ENCODE data around the gene ANKRD63.

ANKRD63 gene

DNA sequence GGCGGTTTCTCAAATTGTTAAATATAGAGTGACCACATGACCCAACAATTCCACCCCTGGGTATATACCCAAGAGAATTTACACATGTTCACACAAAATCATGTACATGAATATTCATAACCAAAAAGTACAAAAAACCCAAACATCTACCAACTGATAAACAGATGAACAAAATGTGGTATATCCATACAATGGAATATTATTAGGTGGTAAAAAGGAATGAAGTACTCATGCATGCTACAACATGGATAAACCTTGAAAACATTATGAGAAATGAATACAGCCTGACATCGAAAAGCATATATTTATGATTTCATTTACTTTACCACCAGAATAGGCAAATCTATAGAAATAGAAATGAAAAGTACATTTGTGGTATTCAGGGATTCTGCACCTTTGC lies 17.5 kb upstream of the ANKRD63 start:
- H3K27me3 ChIP-seq (ENCODE audit: insufficient read depth, insufficient read length), result no peaks in the 10 kb centered on the region
- peaks cover 11% of the 10 kb centered on the region for H3K4me1 ChIP-seq (ENCODE audit: insufficient read depth, insufficient read length)
- no peak overlapping the region for H3K4me3 ChIP-seq (ENCODE audit: insufficient read length, low read depth)

DNA sequence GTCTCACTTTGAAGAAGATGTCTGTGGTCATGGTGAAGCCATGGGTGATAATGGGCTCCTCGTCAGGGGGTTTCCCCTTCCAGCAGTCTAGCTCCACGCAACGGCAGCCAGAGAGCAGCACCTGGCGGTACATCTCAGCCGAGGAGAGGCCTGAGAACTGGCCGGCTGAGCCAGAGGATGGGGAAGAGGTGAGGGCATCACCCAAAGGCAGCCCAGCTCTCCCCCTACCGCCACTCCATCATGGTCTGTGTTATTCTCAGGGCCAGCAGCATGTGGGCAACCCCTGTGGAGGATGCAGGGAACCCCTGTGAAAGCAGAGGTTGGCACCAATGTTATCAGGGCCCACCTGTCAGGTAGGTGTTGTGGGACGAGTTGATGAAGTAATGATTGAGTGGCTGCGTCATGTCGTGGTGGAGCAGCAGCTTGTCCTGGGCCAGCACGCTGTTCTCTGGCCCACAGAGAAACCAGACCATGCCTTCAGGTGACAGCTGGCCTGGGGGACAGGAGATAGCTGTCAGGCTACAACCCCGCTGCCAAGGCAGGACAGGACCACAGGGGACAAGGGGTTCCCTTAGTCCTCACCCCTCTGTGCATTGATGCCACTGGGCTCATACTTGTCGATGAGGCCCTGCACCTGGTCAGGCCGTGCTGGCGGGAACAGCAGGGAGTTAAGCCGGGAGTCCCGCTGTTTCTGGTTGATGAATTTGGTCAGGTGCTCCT lies 15.5 kb upstream of the ANKRD63 start:
- TF ChIP-seq ZNF274 (IDR thresholded peaks at IDR 0.05; ENCODE audit: low read depth, low read length) (no peak), YY1 (IDR thresholded peaks at IDR 0.05; ENCODE audit: insufficient read depth, insufficient read length) (no peak), SUZ12 (IDR thresholded peaks at IDR 0.05; ENCODE audit: extremely low read depth, insufficient read depth, insufficient read length) (no peak)
- no peak overlapping the region for H3K4me3 ChIP-seq (ENCODE audit: insufficient read length, low read depth)
- no peaks in the 10 kb centered on the region for H3K36me3 ChIP-seq (ENCODE audit: insufficient read depth, insufficient read length, low read length)
- H3K27me3 ChIP-seq (ENCODE audit: insufficient read depth, insufficient read length), result peaks cover under 1% of the 10 kb centered on the region
- peaks cover 7% of the 10 kb centered on the region; the same call in 1 of the 2 replicates for H3K9me3 ChIP-seq (ENCODE audit: insufficient read depth, low read length)
- H3K4me1 ChIP-seq (ENCODE audit: insufficient read depth, insufficient read length), result peaks cover 14% of the 10 kb centered on the region
- no peak for DNase-seq (ENCODE audit: low read depth, low spot score)
- no peak overlapping the region for H3K9ac ChIP-seq (ENCODE audit: insufficient read length, low read depth)

More for the DNA sequence above, 17.5 kb upstream of the ANKRD63 start:
- TF ChIP-seq ZNF274 (IDR thresholded peaks at IDR 0.05; ENCODE audit: low read depth, low read length) (no peak), SUZ12 (IDR thresholded peaks at IDR 0.05; ENCODE audit: extremely low read depth, insufficient read depth, insufficient read length) (no peak), YY1 (IDR thresholded peaks at IDR 0.05; ENCODE audit: insufficient read depth, insufficient read length) (no peak)
- no peak for DNase-seq (ENCODE audit: low read depth, low spot score)
- Histone ChIP-seq H3K9me3 (ENCODE audit: insufficient read depth, low read length) (peaks cover 7% of the 10 kb centered on the region; the same call in 1 of the 2 replicates), H3K36me3 (ENCODE audit: insufficient read depth, insufficient read length, low read length) (no peaks in the 10 kb centered on the region), H3K9ac (ENCODE audit: insufficient read length, low read depth) (no peak overlapping the region)

- peaks cover 11% of the 10 kb centered on the region for H3K4me1 ChIP-seq (ENCODE audit: insufficient read depth, insufficient read length)
- H3K9ac ChIP-seq (ENCODE audit: insufficient read length, low read depth), result no peak overlapping the region
- peaks cover 7% of the 10 kb centered on the region; the same call in 1 of the 2 replicates for H3K9me3 ChIP-seq (ENCODE audit: insufficient read depth, low read length)
- TF ChIP-seq YY1 (IDR thresholded peaks at IDR 0.05; ENCODE audit: insufficient read depth, insufficient read length) (no peak), ZNF274 (IDR thresholded peaks at IDR 0.05; ENCODE audit: low read depth, low read length) (no peak), SUZ12 (IDR thresholded peaks at IDR 0.05; ENCODE audit: extremely low read depth, insufficient read depth, insufficient read length) (no peak)
- DNase-seq (ENCODE audit: low read depth, low spot score), result no peak
- no peaks in the 10 kb centered on the region for H3K36me3 ChIP-seq (ENCODE audit: insufficient read depth, insufficient read length, low read length)
- H3K27me3 ChIP-seq (ENCODE audit: insufficient read depth, insufficient read length), result peaks cover 11% of the 10 kb centered on the region
- no peak overlapping the region for H3K4me3 ChIP-seq (ENCODE audit: insufficient read length, low read depth)
Measured at GRCh38 chr15:40297356-40297755, 14.5 kb upstream of the ANKRD63 start.

DNA sequence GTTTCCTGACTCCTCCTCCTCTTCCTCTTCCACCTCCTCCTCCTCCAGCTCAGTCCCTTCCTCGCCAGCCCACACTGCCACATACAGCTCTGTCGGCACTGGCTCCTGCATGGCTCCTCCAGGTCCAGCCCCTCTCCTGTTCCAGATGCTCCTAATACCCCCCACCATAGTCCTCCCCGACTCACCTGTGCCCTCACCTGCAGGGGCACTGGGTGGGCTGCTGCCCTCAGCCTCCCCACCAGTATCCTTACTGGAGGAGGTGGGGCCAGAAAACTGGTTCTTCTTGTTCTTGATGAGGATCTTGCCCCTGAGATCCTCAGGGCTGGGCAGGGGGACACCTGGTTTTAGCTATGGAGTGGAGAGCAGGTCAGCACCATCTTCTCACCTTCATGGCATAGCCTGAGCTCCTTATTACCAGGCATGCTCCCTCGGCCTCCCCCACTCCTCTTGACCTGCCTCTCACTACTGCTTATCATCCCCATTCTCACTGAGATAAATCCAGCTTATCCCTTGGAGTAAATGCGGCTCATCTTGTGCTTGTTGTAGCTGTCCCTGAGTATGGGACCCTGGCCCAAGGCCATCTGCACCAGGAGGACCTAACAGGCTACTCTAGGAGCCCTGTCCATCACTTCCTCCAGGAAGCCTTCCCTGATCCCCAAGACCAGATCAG lies 13.8 kb upstream of the ANKRD63 start:
- TF ChIP-seq SUZ12 (IDR thresholded peaks at IDR 0.05; ENCODE audit: extremely low read depth, insufficient read depth, insufficient read length), result no peak
- TF ChIP-seq YY1 (IDR thresholded peaks at IDR 0.05; ENCODE audit: insufficient read depth, insufficient read length), result no peak
- no peak for TF ChIP-seq ZNF274 (IDR thresholded peaks at IDR 0.05; ENCODE audit: low read depth, low read length)
- H3K9ac ChIP-seq (ENCODE audit: insufficient read length, low read depth), result no peak overlapping the region
- H3K27me3 ChIP-seq (ENCODE audit: insufficient read depth, insufficient read length), result peaks cover 17% of the 10 kb centered on the region
- H3K4me3 ChIP-seq (ENCODE audit: insufficient read length, low read depth), result no peak overlapping the region
- peaks cover 7% of the 10 kb centered on the region; the same call in 1 of the 2 replicates for H3K9me3 ChIP-seq (ENCODE audit: insufficient read depth, low read length)
- DNase-seq (ENCODE audit: low read depth, low spot score), result no peak
- H3K36me3 ChIP-seq (ENCODE audit: insufficient read depth, insufficient read length, low read length), result no peaks in the 10 kb centered on the region
- H3K4me1 ChIP-seq (ENCODE audit: insufficient read depth, insufficient read length), result peaks cover 7% of the 10 kb centered on the region

GRCh38 chr15:40295877-40296560 lies 13.2 kb upstream of the ANKRD63 start:
- peaks cover 7% of the 10 kb centered on the region; the same call in 1 of the 2 replicates for H3K9me3 ChIP-seq (ENCODE audit: insufficient read depth, low read length)
- TF ChIP-seq ZNF274 (IDR thresholded peaks at IDR 0.05; ENCODE audit: low read depth, low read length) (no peak), SUZ12 (IDR thresholded peaks at IDR 0.05; ENCODE audit: extremely low read depth, insufficient read depth, insufficient read length) (no peak), YY1 (IDR thresholded peaks at IDR 0.05; ENCODE audit: insufficient read depth, insufficient read length) (no peak)
- peak overlapping the region; percentile 17 for H3K9ac ChIP-seq (ENCODE audit: insufficient read length, low read depth)
- H3K4me1 ChIP-seq (ENCODE audit: insufficient read depth, insufficient read length), result peaks cover 7% of the 10 kb centered on the region
- no peaks in the 10 kb centered on the region for H3K36me3 ChIP-seq (ENCODE audit: insufficient read depth, insufficient read length, low read length)
- no peak overlapping the region for H3K4me3 ChIP-seq (ENCODE audit: insufficient read length, low read depth)
- peaks cover 20% of the 10 kb centered on the region for H3K27me3 ChIP-seq (ENCODE audit: insufficient read depth, insufficient read length)
- no peak for DNase-seq (ENCODE audit: low read depth, low spot score)

DNA sequence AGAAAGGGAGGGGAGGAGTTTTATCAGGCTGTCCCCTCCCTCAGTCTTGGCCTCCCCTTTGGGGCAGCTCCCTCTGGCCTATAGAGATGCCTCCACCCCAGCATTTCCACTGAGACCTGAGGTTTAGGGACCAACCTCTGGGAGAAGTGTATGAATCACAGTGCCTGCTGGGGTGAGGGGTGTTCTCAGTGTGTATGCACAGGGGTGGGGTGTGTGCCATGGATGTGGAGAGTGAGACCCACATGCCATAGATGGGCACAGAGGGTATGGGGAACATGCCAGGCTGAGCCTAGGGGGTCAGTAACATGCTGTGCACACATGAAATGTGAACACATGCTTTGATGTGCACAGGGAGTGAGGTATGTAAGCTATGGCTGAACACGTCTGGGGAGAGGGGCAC lies 12.4 kb upstream of the ANKRD63 start:
- Histone ChIP-seq H3K9ac (ENCODE audit: insufficient read length, low read depth) (no peak overlapping the region), H3K36me3 (ENCODE audit: insufficient read depth, insufficient read length, low read length) (no peaks in the 10 kb centered on the region)

More for the DNA sequence above, 12.4 kb upstream of the ANKRD63 start:
- Histone ChIP-seq H3K27me3 (ENCODE audit: insufficient read depth, insufficient read length) (peaks cover 22% of the 10 kb centered on the region), H3K9me3 (ENCODE audit: insufficient read depth, low read length) (peaks cover 5% of the 10 kb centered on the region; the same call in 1 of the 2 replicates), H3K4me3 (ENCODE audit: insufficient read length, low read depth) (no peak overlapping the region), H3K4me1 (ENCODE audit: insufficient read depth, insufficient read length) (peaks cover 4% of the 10 kb centered on the region)
- TF ChIP-seq YY1 (IDR thresholded peaks at IDR 0.05; ENCODE audit: insufficient read depth, insufficient read length) (no peak), ZNF274 (IDR thresholded peaks at IDR 0.05; ENCODE audit: low read depth, low read length) (no peak), SUZ12 (IDR thresholded peaks at IDR 0.05; ENCODE audit: extremely low read depth, insufficient read depth, insufficient read length) (no peak)
- DNase-seq (ENCODE audit: low read depth, low spot score), result no peak

Measured in NT2/D1 (cell line).